ENCODE results near the gene MLLT11.
"Not testable (repeated sequence)": the region's sequence is repeated elsewhere in the genome, so short reads cannot be mapped to it uniquely, and the experiment has no call there.

MLLT11 gene

DNA sequence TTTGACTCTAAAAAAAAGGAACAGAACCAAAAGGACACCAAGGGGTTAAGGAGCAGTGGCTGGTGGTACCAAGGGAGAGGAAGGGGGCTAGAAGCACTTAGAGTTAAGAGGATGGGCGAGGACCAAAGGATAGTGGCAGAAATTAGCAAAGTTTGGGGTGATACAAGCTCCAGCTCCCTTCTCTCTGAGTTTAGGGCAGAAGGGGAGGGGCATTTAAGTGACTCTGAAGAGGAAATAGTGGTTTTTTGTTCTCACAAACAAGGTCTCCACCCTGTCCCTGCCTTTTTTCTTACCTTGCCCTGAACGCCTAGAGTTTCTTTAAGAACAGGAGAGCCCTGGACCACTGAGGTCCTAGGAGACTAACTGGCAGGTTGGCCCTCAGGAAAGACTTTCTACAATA is 4.0 kb upstream of the MLLT11 start:
- no peak for DNase-seq (ENCODE audit: low spot score)

DNA sequence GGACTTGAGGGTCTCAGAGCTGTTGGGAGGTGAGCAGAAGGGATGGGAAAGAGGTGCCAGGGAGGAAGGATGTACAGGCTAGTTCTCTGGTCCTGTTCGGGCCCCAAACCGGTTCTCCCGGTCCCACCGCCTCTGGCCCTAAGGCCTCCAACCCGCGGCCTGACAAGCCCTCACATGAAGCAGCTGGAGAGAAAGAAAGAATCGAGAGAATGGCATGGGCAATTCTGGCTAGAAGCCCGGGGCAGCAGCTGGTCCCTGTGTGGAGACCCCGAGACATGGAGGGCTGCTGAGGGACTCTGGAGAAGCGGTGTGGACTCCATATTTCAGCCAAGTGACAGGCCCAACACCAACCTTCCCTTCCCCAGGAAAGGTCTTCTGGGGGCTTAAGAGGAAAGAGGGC is 1.5 kb upstream of the MLLT11 start:
- peak; percentile 49 for DNase-seq (ENCODE audit: low spot score)

DNA sequence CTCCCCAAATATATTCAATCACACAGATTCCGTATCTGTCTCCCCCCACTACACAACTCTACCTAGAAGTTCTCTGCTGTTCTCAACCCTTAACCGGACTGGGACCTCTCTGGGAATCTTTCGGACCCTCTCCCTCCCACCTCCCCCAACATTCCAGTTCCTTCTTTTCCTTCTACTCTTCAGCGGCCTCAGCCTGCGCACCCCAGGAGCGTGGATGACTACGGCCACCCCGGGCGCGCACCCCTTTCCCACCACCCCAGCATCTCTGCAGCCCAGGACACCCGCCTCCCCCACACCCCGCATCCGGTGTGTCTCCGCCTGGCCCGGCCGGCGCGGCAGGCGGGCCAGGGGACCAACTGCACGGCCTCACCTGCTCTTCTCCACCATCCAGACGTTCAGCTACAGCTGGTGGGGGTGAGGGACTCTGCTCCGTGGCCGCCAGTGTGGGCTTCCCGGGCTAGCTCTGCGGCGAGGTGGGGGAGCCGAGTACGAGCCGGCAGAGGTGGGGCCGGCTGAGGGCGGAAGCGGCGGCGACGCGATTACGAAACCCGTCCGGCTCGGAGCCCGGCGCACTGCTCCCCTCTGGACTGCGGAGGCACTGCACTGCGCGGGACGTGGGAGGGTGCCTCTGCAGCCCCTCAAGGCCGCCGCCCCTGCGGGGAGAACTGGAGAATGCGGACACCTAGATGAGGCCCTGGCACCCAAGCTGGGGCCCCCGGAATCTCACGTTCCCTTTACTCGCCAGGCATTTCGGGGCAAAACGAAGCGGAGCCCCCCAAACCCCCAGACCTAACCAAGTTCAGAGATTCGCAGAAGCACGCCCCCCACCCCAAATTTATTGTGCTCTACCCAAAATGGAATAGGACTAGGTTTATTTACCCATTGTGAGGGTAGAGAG is 839 bp upstream of the MLLT11 start, which contains the start of gene CDC42SE1:
CDC42SE1 (minus strand) TSS at position 514 of the 898 bp plus-strand sequence. CDS start 3,892 bp downstream, outside the sequence.
- peak; percentile 88 for DNase-seq (ENCODE audit: low spot score)

DNA sequence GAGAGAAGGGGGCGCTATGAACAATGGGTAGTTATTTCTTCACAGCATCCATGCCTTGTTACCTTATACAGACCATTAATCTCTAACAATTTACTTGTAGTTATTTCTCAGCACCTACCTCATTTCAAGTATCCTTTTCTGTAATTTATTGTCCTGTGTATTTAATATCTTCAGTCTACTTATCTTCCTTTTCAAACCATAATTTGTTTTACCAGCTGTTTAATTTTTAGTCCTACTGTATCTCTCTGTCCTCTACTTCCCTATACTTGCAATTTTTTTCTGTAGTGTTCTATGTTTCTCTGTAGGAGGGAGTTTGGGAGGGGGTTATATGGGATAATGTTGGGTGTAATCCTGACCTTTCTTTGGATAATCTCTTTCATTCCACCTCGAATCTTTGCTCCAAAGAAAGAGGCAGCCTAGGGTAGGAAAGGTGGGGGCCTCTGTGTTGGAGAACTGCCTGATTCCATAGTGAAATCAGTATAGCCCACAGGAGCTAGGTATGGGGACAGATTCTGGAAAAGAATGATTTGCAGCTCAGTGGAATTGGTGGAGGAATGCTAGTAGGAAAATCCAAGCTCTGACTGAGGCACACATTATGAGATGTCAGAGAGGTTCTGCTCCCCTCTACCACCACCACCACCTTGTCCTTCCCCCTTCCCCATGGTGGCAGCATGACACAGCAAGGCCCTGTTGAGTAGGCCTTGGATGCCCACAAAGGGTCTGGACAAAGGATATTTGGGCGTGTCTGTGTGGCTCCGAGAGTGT is 642 bp downstream of the MLLT11 start:
- DNase-seq (ENCODE audit: low spot score), result no peak

DNA sequence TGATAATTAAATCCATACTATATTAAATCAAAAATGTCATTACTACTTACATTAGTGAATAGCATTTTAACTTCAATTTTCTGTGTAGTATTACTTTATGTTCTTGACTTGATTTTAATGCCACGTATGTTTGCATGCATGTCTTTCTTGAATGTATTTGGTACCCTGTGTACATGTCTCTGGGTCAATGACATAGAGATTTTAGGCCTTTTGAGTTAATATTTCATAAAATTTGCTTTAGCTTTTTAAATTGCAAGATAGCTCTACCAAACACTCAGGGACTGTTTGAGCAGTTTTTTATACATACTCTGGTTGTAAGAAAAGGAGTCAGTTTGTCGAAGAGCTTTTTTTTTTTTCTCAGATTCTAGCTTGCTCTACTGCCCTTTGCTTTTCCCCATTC is 1.5 kb downstream of the MLLT11 start:
- DNase-seq (ENCODE audit: low spot score), result no peak

DNA sequence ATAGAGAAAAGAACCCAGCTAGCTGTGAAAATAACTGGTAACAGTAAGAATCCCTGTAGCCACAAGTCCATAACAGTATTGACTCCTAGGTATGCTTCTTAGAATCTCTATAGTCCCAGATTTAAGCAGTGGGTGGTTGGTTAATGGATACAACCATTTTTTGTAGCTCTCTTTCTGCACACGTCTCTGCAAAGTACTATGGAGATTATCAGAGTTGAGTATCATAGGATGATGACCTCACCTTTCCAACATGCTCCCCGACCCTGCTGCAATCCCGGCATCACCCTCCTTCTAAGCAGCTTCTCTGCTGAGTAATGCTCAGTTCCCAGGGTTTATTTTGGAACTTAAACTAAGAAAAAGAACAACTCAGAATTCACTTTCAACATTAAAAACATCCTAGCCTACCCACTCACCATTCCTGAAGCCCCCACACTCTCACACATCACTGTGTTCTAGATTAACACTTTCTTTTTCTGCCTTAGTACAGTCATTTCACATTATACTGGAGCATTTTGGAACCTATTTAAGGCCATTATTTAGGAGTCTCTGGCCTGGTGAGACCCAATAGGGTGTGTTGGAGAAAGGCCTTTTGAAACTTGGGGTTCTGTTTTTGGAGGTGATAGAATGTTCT is 2.7 kb downstream of the MLLT11 start:
- no peak for DNase-seq (ENCODE audit: low spot score)

DNA sequence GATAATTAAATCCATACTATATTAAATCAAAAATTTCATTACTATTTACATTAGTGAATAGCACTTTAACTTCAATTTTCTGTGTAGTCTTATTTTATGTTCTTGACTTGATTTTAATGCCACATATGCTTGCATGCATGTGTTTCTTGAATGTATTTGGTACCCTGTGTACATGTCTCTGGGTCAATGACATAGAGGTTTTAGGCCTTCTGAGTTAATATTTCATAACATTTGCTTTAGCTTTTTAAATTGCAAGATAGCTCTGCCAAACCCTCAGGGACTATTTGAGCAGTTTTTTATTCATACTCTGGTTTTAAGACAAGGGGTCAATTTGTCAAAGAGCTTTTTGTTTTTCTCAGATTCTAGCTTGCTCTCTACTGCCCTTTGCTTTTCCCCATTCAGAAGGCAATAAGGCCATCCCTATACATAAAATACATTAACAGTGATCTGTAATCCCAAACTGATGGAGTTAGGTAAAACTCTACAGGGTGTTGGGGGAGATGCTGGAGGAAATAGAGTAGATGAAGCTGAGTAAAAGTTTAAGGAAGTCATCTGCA is 5.0 kb downstream of the MLLT11 start:
- DNase-seq (ENCODE audit: low spot score), result no peak

DNA sequence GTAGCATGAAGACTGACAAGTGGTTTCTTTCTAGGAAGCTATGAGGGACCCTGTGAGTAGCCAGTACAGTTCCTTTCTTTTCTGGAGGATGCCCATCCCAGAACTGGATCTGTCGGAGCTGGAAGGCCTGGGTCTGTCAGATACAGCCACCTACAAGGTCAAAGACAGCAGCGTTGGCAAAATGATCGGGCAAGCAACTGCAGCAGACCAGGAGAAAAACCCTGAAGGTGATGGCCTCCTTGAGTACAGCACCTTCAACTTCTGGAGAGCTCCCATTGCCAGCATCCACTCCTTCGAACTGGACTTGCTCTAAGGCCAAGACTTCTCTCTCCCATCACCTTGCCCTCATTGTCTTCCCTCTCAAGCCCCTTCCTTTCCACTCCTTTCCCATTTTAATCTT is 7.0 kb downstream of the MLLT11 start:
- no peak for DNase-seq (ENCODE audit: low spot score)

DNA sequence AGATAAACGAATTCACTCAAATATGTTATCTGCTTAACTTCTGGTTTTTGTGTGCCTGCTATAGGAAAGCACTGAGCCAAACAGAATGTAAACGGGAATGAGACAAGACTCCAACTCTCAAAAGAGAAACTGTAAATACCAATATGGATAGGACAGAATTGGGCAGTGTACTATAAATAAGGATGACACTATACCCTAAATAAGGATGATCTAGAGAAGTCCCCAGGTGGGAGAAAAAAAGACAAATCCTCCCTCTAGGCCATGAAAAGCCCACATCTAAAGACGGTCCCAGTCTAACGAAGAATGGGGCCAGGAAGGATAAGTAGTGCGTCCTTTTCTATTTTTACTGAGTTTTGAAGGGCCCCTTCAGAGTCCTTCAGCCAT is 8.9 kb downstream of the MLLT11 start:
- no peak for DNase-seq (ENCODE audit: low spot score)

DNA sequence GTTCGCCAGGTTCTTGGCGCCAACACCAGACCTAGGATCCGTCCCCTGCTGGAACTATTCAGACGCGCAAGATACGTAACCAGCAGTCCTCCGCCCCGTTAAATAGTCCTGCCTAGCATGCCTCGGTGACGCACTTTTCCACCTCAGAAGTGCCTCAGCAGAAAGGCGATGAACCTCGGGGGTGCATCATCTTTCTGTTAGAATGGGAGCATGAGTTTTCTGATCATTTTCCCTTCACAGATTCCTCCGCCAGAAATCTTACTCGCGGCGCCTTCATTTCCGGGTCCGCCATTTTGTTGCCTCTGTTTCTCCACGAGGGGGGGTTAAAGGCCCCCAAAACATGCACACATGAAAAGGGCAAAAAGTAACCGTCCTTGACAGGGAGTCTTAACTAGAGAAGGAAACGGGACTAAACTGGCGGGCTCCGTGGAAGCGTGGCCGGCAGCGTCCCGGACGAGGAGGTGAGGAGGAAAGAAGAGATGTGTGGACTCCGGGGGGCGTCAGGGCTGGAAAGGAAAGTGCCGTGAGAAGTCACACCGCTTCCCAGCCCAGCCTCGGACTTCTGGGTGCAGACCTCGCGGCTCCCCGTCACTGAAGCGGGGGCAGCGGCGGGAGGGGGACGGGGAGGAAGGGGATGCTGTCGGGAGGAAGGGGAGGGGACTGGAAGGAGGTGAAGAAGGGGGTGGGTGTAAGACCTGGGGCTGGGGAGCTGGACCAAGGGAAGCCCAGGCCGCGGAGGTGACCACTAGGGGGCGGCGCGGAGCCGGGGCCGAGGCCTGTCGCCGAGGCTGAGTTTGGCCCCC is 10.5 kb downstream of the MLLT11 start, which contains the start of gene GABPB2:
GABPB2 (plus strand) TSS at position 288 of the 803 bp plus-strand sequence. CDS start 17,429 bp downstream, outside the sequence.
- DNase-seq (ENCODE audit: low spot score), result peak; percentile 93

DNA sequence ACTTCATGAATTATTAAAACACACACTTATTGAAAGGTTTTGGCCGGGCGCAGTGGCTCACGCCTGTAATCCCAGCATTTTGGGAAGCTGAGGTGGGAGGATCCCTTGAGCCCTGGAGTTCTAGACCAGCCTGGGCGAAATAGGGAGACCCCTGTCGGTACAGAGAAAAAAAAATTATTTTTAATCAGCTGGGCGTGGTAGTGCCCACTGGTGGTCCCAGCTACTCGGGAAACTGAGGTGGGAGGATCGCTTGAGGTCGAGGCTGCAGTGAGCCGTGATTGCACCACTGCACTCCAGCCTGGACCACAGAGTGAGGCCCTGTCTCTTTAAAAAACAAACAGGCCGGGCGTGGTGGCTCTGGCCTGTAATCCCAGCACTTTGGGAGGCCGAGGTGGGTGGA is 12.0 kb downstream of the MLLT11 start:
- no peak for DNase-seq (ENCODE audit: low spot score)

DNA sequence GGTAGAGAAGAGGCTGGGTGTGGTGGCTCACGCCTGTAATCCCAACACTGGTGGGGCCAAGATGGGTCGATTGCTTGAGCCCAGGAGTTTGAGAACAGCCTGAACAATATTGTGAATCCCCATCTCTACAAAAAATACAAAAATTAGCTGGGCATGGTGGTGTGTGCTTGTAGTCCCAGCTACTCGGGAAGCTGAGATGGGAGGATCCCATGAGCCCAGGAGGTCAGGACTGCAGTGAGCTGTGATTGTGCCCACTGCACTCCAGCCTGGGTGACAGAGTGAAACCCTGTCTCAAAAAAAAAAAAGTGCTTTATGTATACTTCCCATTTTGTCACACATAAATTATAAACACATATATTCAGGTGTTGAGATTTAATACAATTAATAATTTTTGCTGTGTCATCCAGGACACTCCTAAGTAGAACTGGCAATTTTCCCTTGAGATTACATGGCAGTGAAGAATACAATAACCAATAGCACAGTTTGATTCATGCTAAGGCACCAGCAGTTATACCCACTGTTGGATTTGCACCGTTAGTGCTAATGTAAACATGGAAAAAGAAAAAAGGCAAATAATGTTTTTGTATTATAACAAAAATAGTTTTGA is 25.9 kb downstream of the MLLT11 start:
- DNase-seq (ENCODE audit: low spot score), result no peak

DNA sequence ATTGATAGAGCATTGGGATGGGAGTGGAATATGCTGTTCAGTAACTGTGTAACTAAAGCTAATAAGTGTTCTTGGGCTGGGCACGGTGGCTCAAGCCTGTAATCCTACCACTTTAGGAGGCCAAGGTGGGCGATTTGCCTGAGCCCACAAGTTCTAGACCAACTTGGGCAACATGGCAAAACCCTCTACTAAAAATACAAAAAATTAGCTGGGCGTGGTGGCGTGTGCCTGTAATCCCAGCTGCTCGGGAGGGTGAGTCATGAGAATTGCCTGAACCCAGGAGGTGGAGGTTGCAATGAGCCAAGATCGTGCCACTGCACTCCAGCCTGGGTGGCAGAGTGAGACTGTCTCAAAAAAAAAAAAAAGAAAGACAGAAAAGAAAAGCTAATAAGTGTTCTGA is 37.2 kb downstream of the MLLT11 start:
- DNase-seq (ENCODE audit: low spot score), result not testable (repeated sequence)

DNA sequence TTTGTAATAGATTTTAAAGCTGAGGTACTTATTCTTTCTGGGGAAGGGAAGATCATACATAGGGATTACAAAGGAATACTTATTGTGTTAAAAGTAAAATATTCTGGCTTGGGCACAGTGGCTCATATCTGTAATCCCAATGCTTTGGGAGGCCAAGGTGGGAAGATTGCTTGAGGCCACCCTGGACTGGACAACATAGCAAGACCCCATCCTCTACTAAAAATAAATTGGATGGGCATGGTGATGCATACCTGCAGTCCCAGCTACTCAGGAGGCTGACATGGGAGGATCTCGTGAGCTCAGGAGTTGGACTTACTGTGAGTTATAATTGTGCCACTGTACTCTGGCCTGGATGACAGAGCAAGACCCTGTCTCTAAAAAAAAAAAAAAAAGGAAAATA is 37.9 kb downstream of the MLLT11 start:
- DNase-seq (ENCODE audit: low spot score), result no peak

DNA sequence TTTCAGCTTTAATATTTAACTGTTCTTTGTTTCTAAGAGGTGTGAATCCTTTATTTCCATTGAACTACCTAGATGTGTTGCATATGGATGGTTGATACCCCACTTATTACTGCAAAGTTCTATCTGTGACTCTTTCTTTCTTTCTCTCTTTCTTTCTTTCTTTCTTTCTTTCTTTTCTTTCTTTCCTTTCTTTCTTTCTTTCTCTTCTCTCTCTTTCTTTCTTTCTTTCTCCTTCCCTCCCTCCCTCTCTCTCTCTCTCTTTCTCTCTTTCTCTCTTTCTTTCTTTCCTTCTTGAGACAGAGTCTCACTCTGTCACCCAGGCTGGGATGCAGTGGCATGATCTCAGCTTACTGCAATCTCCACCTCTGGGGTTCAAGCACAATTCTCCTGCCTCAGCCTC is 44.4 kb downstream of the MLLT11 start:
- no peak for DNase-seq (ENCODE audit: low spot score)

DNA sequence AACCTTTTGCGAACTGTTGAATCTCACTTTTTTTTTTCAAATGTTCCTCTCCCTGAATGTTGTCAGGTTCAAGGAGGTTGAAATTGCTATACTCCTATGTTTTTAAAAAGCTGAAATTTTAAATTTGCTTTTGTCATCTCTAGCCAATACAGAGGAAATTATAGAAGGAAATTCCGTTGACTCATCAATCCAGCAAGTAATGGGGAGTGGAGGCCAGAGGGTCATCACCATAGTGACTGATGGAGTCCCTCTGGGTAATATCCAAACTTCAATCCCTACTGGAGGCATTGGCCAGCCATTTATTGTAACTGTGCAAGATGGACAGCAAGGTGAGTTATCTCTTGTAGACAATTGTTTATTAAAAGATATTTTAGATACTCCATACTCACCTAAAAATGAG is 46.7 kb downstream of the MLLT11 start:
- no peak for DNase-seq (ENCODE audit: low spot score)

DNA sequence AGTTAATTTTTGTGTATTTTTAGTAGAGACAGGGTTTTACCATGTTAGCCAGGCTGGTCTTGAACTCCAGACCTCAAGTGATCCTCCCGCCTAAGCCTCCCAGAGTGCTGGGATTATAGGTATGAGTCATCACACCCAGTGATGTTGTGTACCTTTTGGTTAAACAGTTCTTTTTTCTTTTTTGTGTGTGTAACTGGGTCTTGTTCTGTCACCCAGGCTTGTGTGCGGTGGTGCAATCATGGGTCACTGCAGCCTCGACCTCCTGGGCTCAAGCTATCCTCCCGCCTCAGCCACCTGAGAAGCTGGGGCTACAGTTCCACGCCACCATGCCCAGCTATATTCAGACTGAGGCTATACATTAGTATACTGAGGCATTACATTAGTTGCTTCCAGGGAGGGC is 48.1 kb downstream of the MLLT11 start:
- no peak for DNase-seq (ENCODE audit: low spot score)

DNA sequence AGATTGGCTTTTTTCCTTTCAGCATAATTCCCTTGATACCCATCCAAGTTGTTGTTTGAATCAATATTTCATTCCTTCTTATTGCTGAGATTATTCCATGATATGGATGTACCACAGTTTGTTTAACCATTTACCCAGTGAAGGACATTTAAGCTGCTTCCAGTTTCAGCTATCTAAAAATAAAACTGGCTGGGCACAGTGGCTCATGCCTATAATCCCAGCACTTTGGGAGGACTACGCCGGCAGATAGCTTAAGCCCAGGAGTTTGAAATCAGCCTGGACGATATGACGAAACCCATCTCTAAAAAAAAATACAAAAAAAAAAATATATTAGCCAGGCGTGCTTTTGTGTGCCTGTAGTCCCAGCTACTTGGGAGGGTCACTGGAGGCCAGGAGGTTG is 53.7 kb downstream of the MLLT11 start:
- no peak for DNase-seq (ENCODE audit: low spot score)
